Measurements from ENCODE around the gene PHRF1.

PHRF1 gene

DNA sequence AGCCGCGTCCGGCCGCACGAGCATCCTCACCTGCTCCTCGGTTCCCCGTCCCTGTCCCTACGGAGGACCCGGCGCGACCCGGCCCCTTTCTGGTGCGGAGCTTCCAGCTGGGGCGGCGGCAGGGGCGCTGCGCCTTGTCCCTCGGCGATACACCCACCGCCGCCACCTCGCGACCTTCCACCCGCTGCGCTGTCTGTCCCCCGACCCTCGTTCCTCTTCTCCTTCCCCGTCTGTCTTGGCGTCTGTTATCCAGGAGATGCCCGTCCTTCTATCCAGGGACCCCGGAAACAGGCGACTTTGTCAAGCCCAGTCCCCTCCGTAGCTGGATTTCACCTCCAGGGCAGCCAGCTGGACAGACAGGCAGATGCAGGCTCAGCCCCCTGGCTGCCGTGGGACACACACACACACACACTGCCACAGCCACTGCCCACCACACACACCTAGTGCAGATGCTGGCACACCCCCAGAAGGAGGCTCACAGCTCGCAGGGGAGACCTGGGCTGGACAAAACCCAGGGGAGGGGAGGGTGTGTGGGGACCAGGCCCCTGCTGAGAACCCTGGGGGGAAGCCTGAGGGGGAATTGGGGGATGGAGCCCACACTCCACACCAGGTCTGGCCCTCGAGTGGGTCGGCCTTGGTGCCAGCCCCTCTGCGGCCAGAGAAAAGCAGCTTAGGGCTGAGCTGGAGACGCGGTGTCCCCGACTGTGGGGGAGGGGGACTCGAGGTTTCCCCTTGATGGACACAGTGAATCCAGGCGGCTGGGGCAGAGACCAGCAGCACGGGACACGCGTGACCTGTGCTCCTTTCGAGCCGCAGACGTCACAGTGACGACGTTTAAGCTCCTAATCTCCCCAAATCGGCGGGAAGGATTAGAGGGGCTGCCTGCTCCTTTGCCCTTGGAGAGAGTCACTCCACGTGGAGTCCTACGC, 61.6 kb downstream of the PHRF1 start:
- no peak for TF ChIP-seq CTCF (IDR thresholded peaks at IDR 0.05; ENCODE audit: borderline replicate concordance, control extremely low read depth, extremely low read depth, insufficient read depth, missing control alignments)
- DNase-seq (ENCODE audit: low spot score), result no peak
- in situ Hi-C loops (cut with MboI; ENCODE audit: low sequenced_read_pairs, unreplicated experiment), result no loop called here

GRCh38 chr11:638631-639331, 62.5 kb downstream of the PHRF1 start:
- in situ Hi-C loops (cut with MboI; ENCODE audit: low sequenced_read_pairs, unreplicated experiment), result no loop called here
- TF ChIP-seq CTCF (IDR thresholded peaks at IDR 0.05; ENCODE audit: borderline replicate concordance, control extremely low read depth, extremely low read depth, insufficient read depth, missing control alignments), result no peak
- no peak for DNase-seq (ENCODE audit: low spot score)

DNA sequence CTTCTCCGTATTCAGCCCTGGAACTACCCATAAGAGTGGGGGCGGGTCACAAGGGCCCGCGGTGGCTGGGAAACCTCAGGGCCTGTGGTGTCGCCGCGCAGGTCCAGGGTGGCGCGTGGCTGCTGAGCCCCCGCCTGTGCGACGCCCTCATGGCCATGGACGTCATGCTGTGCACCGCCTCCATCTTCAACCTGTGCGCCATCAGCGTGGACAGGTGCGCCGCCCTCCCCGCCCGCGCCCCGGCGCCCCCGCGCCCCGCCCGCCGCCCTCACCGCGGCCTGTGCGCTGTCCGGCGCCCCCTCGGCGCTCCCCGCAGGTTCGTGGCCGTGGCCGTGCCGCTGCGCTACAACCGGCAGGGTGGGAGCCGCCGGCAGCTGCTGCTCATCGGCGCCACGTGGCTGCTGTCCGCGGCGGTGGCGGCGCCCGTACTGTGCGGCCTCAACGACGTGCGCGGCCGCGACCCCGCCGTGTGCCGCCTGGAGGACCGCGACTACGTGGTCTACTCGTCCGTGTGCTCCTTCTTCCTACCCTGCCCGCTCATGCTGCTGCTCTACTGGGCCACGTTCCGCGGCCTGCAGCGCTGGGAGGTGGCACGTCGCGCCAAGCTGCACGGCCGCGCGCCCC, 63.2 kb downstream of the PHRF1 start:
- in situ Hi-C loops (cut with MboI; ENCODE audit: low sequenced_read_pairs, unreplicated experiment), result no loop called here
- no peak for TF ChIP-seq CTCF (IDR thresholded peaks at IDR 0.05; ENCODE audit: borderline replicate concordance, control extremely low read depth, extremely low read depth, insufficient read depth, missing control alignments)
- DNase-seq (ENCODE audit: low spot score), result peak; percentile 52

DNA sequence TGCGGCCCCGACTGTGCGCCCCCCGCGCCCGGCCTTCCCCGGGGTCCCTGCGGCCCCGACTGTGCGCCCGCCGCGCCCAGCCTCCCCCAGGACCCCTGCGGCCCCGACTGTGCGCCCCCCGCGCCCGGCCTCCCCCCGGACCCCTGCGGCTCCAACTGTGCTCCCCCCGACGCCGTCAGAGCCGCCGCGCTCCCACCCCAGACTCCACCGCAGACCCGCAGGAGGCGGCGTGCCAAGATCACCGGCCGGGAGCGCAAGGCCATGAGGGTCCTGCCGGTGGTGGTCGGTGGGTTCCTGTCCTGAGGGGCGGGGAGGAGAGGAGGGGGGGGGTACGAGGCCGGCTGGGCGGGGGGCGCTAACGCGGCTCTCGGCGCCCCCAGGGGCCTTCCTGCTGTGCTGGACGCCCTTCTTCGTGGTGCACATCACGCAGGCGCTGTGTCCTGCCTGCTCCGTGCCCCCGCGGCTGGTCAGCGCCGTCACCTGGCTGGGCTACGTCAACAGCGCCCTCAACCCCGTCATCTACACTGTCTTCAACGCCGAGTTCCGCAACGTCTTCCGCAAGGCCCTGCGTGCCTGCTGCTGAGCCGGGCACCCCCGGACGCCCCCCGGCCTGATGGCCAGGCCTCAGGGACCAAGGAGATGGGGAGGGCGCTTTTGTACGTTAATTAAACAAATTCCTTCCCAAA, 63.9 kb downstream of the PHRF1 start:
- no peak for TF ChIP-seq CTCF (IDR thresholded peaks at IDR 0.05; ENCODE audit: borderline replicate concordance, control extremely low read depth, extremely low read depth, insufficient read depth, missing control alignments)

GRCh38 chr11:641806-642370, 65.6 kb downstream of the PHRF1 start:
- DNase-seq (ENCODE audit: low spot score), result no peak
- in situ Hi-C loops (cut with MboI; ENCODE audit: low sequenced_read_pairs, unreplicated experiment), result no loop called here
- no peak for TF ChIP-seq CTCF (IDR thresholded peaks at IDR 0.05; ENCODE audit: borderline replicate concordance, control extremely low read depth, extremely low read depth, insufficient read depth, missing control alignments)

More for the DNA sequence above, 63.9 kb downstream of the PHRF1 start:
- peak; percentile 56 for DNase-seq (ENCODE audit: low spot score)
- in situ Hi-C loops (cut with MboI; ENCODE audit: low sequenced_read_pairs, unreplicated experiment), result no loop called here

DNA sequence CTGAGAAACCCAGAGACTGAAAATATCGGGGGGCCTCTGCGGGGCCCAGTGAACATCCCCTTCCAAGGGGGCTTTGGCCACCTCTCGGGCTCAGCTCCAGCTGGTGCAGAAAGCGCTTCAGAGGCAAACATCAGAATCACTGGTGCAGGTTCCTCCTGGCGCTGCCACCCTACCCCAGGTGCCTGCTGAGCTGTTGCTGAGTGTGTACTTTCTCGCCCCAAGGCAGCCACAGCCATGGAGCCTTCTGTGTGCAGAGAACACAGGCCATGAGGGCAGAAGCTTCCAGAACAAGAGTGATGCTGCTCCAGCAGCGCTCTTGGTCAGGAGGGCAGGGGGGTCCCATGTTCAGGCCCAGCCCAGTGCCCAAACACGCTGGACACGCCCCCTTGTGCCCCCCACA, 67.1 kb downstream of the PHRF1 start:
- no peak for DNase-seq (ENCODE audit: low spot score)
- TF ChIP-seq CTCF (IDR thresholded peaks at IDR 0.05; ENCODE audit: borderline replicate concordance, control extremely low read depth, extremely low read depth, insufficient read depth, missing control alignments), result no peak
- in situ Hi-C loops (cut with MboI; ENCODE audit: low sequenced_read_pairs, unreplicated experiment), result no loop called here

Data from GM13976 (cell line).